Nephron progenitor cell (in vitro differentiated cells): ENCODE results near the gene CCR5.
A peak's percentile ranks its signal among the peaks of the same experiment; 100 is the strongest.

ENCODE experiments used
- DNase-seq: peaks from one replicate; pipeline ENCODE4 v3.0.0; 2021
- H3K27ac Mint-ChIP-seq: 2 replicates; pipeline ENCODE4 v1.8.0; 2021; ENCODE audit warnings: mild to moderate bottlenecking, moderate library complexity, mixed read lengths
- H3K27me3 Mint-ChIP-seq: 2 replicates; pipeline ENCODE4 v1.8.0; 2021; ENCODE audit warnings: mild to moderate bottlenecking, low read depth, mixed read lengths; ENCODE audit not compliant: poor library complexity
- H3K36me3 Mint-ChIP-seq: 2 replicates; pipeline ENCODE4 v1.8.0; 2021; ENCODE audit warnings: low read depth, mixed read lengths
- H3K4me1 Mint-ChIP-seq: 2 replicates; pipeline ENCODE4 v1.8.0; 2021; ENCODE audit warnings: mixed read lengths
- H3K4me3 Mint-ChIP-seq: 2 replicates; pipeline ENCODE4 v1.8.0; 2021; ENCODE audit warnings: mild to moderate bottlenecking, moderate library complexity, mixed read lengths
- H3K9me3 Mint-ChIP-seq: 2 replicates; pipeline ENCODE4 v1.8.0; 2021; ENCODE audit warnings: mild to moderate bottlenecking, moderate library complexity, mixed read lengths
- CTCF ChIP-seq: fragments of 200-600 bp; sonication (generic); IDR thresholded peaks from 2 replicates; pipeline ENCODE4 v1.5.0; 2021; ENCODE audit warnings: antibody characterized with exemption

The CCR5 gene

GRCh38 chr3:46374755-46375154, 4.0 kb downstream of the CCR5 start:
- H3K36me3 Mint-ChIP-seq: no peaks in the 10 kb centered on the region
- no peak overlapping the region for H3K27ac Mint-ChIP-seq
- no peaks in the 10 kb centered on the region for H3K9me3 Mint-ChIP-seq
- peaks cover 5% of the 10 kb centered on the region for H3K4me1 Mint-ChIP-seq
- peaks cover 37% of the 10 kb centered on the region for H3K27me3 Mint-ChIP-seq
- no peak for DNase-seq
- H3K4me3 Mint-ChIP-seq: no peak overlapping the region
- no peak for TF ChIP-seq CTCF

DNA sequence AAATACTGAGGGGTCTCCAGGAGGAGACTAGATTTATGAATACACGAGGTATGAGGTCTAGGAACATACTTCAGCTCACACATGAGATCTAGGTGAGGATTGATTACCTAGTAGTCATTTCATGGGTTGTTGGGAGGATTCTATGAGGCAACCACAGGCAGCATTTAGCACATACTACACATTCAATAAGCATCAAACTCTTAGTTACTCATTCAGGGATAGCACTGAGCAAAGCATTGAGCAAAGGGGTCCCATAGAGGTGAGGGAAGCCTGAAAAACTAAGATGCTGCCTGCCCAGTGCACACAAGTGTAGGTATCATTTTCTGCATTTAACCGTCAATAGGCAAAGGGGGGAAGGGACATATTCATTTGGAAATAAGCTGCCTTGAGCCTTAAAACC, 4.5 kb downstream of the CCR5 start:
- Mint-ChIP-seq H3K9me3 (no peaks in the 10 kb centered on the region), H3K36me3 (no peaks in the 10 kb centered on the region), H3K4me1 (peaks cover 5% of the 10 kb centered on the region), H3K4me3 (no peak overlapping the region), H3K27me3 (peaks cover 32% of the 10 kb centered on the region), H3K27ac (no peak overlapping the region)
- TF ChIP-seq CTCF: no peak
- DNase-seq: no peak

DNA sequence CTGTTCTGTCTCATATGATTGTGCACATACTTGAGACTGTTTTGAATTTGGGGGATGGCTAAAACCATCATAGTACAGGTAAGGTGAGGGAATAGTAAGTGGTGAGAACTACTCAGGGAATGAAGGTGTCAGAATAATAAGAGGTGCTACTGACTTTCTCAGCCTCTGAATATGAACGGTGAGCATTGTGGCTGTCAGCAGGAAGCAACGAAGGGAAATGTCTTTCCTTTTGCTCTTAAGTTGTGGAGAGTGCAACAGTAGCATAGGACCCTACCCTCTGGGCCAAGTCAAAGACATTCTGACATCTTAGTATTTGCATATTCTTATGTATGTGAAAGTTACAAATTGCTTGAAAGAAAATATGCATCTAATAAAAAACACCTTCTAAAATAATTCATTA, 5.1 kb downstream of the CCR5 start:
- Mint-ChIP-seq H3K4me1 (peaks cover 2% of the 10 kb centered on the region), H3K27me3 (peaks cover 32% of the 10 kb centered on the region), H3K9me3 (no peaks in the 10 kb centered on the region), H3K4me3 (no peak overlapping the region), H3K27ac (no peak overlapping the region), H3K36me3 (no peaks in the 10 kb centered on the region)
- no peak for TF ChIP-seq CTCF
- DNase-seq: no peak

DNA sequence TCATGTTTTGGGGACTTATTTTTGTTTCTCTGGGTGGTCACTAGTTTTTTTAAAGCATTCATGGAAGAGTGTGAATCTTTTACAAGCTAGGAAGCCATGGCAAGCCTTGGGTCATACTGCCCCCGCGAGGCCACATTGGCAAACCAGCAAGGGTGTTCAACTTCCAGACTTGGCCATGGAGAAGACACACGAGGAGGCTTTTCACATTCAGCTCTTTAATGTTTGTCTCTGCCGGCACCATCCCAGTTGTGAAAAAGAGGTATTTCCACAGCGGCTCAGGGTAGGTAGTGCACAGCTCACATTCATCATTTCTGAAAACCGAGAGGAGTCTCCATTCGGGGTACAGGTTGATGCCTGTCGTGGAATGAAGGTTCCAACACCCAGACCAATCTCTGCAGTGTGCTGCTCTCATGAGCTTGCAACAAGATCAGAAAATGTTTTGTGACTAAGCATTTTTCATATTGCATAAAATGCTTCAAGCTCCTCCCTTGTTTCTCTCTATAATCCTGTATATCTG, 7.7 kb downstream of the CCR5 start:
- Mint-ChIP-seq H3K27ac (no peak overlapping the region), H3K9me3 (no peaks in the 10 kb centered on the region), H3K27me3 (peaks cover 32% of the 10 kb centered on the region), H3K36me3 (no peaks in the 10 kb centered on the region), H3K4me1 (no peaks in the 10 kb centered on the region), H3K4me3 (no peak overlapping the region)
- peak; percentile 67 for TF ChIP-seq CTCF
- peak; percentile 73 for DNase-seq

GRCh38 chr3:46380471-46381221, 9.9 kb downstream of the CCR5 start:
- Mint-ChIP-seq H3K27me3 (peaks cover 10% of the 10 kb centered on the region), H3K4me1 (no peaks in the 10 kb centered on the region), H3K36me3 (no peaks in the 10 kb centered on the region), H3K4me3 (no peak overlapping the region), H3K9me3 (no peaks in the 10 kb centered on the region), H3K27ac (no peak overlapping the region)
- TF ChIP-seq CTCF: no peak
- DNase-seq: no peak

- DNase-seq: no peak
- no peak for TF ChIP-seq CTCF
- Mint-ChIP-seq H3K4me3 (no peak overlapping the region), H3K9me3 (peaks cover under 1% of the 10 kb centered on the region), H3K36me3 (no peaks in the 10 kb centered on the region), H3K4me1 (no peaks in the 10 kb centered on the region), H3K27ac (no peak overlapping the region), H3K27me3 (peaks cover 9% of the 10 kb centered on the region)
These were observed 10.9 kb downstream of the CCR5 start for GRCh38 chr3:46381625-46382024.
